Mesendoderm (in vitro differentiated cells): ENCODE results near the gene PTPRG.
A peak's percentile ranks its signal among the peaks of the same experiment; 100 is the strongest.

ENCODE experiments used
- DNase-seq: peaks from one replicate; pipeline ENCODE4 v3.0.0; 2013
- H2AK5ac ChIP-seq: 2 replicates; pipeline ENCODE4 v1.6.1; 2013; ENCODE audit warnings: low read length, inconsistent platforms
- H2BK120ac ChIP-seq: 2 replicates; pipeline ENCODE4 v1.6.1; 2013; ENCODE audit warnings: low read depth, mild to moderate bottlenecking, low read length, moderate library complexity, mixed read lengths
- H2BK15ac ChIP-seq: replicated peaks from 2 replicates; pipeline ENCODE4 v1.6.1; 2013; ENCODE audit warnings: low read depth, mild to moderate bottlenecking, moderate library complexity
- H2BK5ac ChIP-seq: 2 replicates; pipeline ENCODE4 v1.6.1; 2013; ENCODE audit warnings: low read length, inconsistent platforms
- H3K18ac ChIP-seq: 2 replicates; pipeline ENCODE4 v1.6.1; 2013; ENCODE audit warnings: mild to moderate bottlenecking, low read length, mixed read lengths
- H3K23ac ChIP-seq: one replicate; pipeline ENCODE4 v1.6.1; 2013; ENCODE audit warnings: low read length
- H3K27ac ChIP-seq: 2 replicates; pipeline ENCODE4 v1.5.1; 2013; ENCODE audit warnings: low read depth, mild to moderate bottlenecking, inconsistent platforms, low read length, moderate library complexity
- H3K27me3 ChIP-seq: 2 replicates; pipeline ENCODE4 v1.6.1; 2013; ENCODE audit warnings: low read length, control low read depth, mild to moderate bottlenecking, inconsistent platforms; ENCODE audit not compliant: insufficient read depth, poor library complexity
- H3K36me3 ChIP-seq: 2 replicates; pipeline ENCODE4 v1.6.1; 2013; ENCODE audit warnings: low read length, inconsistent platforms; ENCODE audit not compliant: control insufficient read depth, insufficient read depth
- H3K4ac ChIP-seq: one replicate; pipeline ENCODE4 v1.6.1; 2013; ENCODE audit warnings: low read depth, mild to moderate bottlenecking, low read length, moderate library complexity
- H3K4me1 ChIP-seq: 2 replicates; pipeline ENCODE4 v1.6.1; 2013; ENCODE audit warnings: low read depth, low read length, inconsistent platforms; ENCODE audit not compliant: control insufficient read depth
- H3K4me2 ChIP-seq: 2 replicates; pipeline ENCODE4 v1.6.1; 2013; ENCODE audit warnings: low read length
- H3K4me3 ChIP-seq: 2 replicates; pipeline ENCODE4 v1.5.1; 2013; ENCODE audit warnings: mild to moderate bottlenecking, low read length
- H3K56ac ChIP-seq: one replicate; pipeline ENCODE4 v1.6.1; 2013; ENCODE audit warnings: low read length
- H3K79me1 ChIP-seq: 2 replicates; pipeline ENCODE4 v1.6.1; 2013; ENCODE audit warnings: low read length, inconsistent platforms
- H3K79me2 ChIP-seq: 2 replicates; pipeline ENCODE4 v1.6.1; 2013; ENCODE audit warnings: mild to moderate bottlenecking, low read length; ENCODE audit not compliant: control insufficient read depth, insufficient read depth
- H3K9ac ChIP-seq: 2 replicates; pipeline ENCODE4 v1.6.1; 2013; ENCODE audit warnings: low read length, inconsistent platforms
- H4K5ac ChIP-seq: one replicate; pipeline ENCODE4 v1.6.1; 2013; ENCODE audit warnings: low read length
- H4K8ac ChIP-seq: one replicate; pipeline ENCODE4 v1.6.1; 2013; ENCODE audit warnings: low read depth, mild to moderate bottlenecking, control low read depth, low read length, moderate library complexity
- WGBS: extraction: QIAGEN DNeasy Blood & Tissue Kit; methylation state at CpG from one replicate; pipeline ENCODE4 v1.1.7; 2013; ENCODE audit warnings: low lambda C conversion rate, missing lambda C conversion rate; ENCODE audit not compliant: insufficient coverage; ENCODE audit errors: extremely low coverage; 5-methylcytosine and 5-hydroxymethylcytosine counted together

Gene PTPRG

DNA sequence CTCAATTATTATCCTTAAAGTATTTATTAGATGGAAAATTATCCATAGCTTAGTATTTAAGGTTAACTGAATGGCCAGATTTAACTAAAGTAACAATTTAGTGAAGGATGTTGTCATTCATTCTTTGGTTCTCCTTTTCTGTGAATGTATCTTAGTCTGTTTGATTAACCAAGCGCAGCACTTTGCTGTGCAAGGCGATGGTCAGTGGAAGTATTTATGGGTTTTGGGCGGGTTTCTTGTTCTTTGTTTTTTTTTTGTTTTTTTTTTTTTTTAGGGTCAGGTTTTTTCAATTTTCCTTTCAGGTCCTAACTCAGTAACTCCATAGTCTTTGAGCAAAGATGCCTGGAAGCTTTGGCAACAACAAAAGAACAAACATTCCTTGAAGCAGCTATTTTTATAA, 328.8 kb downstream of the PTPRG start:
- Histone ChIP-seq H3K56ac (no peak overlapping the region), H3K36me3 (no peaks in the 10 kb centered on the region)

GRCh38 chr3:61890586-61890985, 329.2 kb downstream of the PTPRG start:
- peaks cover 8% of the 10 kb centered on the region for H3K79me1 ChIP-seq
- no peak overlapping the region for H2BK5ac ChIP-seq
- H2BK15ac ChIP-seq: no peak overlapping the region
- no peaks in the 10 kb centered on the region for H3K36me3 ChIP-seq
- H3K18ac ChIP-seq: no peak overlapping the region
- WGBS: no CpG with 5 or more reads among the region's 2 CpGs
- no peak overlapping the region for H3K4me3 ChIP-seq
- H3K9ac ChIP-seq: no peak overlapping the region
- no peak overlapping the region for H3K4ac ChIP-seq
- no peak overlapping the region for H2BK120ac ChIP-seq
- H3K4me2 ChIP-seq: no peak overlapping the region
- peaks cover 10% of the 10 kb centered on the region for H3K4me1 ChIP-seq
- DNase-seq: peak; percentile 82
- no peak overlapping the region for H2AK5ac ChIP-seq
- H4K5ac ChIP-seq: no peak overlapping the region
- no peaks in the 10 kb centered on the region for H3K27me3 ChIP-seq
- no peak overlapping the region for H3K23ac ChIP-seq
- H3K27ac ChIP-seq: no peak overlapping the region
- no peak overlapping the region for H4K8ac ChIP-seq
- H3K79me2 ChIP-seq: peaks cover 19% of the 10 kb centered on the region
- H3K56ac ChIP-seq: no peak overlapping the region

More for the DNA sequence above, 328.8 kb downstream of the PTPRG start:
- Histone ChIP-seq H2BK5ac (no peak overlapping the region), H3K4ac (no peak overlapping the region), H3K18ac (no peak overlapping the region), H3K27ac (no peak overlapping the region), H2BK120ac (no peak overlapping the region), H3K4me1 (peaks cover 10% of the 10 kb centered on the region), H4K8ac (no peak overlapping the region), H3K4me2 (no peak overlapping the region), H4K5ac (no peak overlapping the region), H2BK15ac (no peak overlapping the region), H3K23ac (no peak overlapping the region), H3K79me2 (peaks cover 20% of the 10 kb centered on the region), H3K79me1 (peaks cover 8% of the 10 kb centered on the region), H3K9ac (no peak overlapping the region), H3K4me3 (no peak overlapping the region), H2AK5ac (no peak overlapping the region), H3K27me3 (no peaks in the 10 kb centered on the region)
- no peak for DNase-seq
- WGBS: no CpG with 5 or more reads among the region's 3 CpGs

DNA sequence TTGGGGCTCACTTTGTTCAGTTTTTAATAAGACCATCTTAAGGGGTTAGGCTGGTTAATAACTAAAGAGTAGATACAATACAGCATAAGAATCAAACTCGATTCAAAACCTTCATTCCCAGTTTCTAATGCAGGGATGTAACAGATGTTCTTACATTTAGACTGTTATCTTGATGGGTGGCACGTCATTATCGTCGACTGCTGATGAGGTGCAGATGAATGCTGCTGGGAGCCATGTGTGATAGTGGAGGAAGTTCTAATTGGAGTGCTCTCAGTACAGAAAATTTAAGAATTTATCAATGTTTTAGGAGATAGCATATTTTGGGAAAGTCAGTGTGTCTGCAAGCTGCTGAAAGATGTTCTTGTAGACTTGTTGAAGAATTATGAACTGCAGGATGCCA, 331.5 kb downstream of the PTPRG start:
- Histone ChIP-seq H3K4me3 (no peak overlapping the region), H3K56ac (no peak overlapping the region), H3K9ac (no peak overlapping the region), H3K4ac (no peak overlapping the region), H2BK15ac (no peak overlapping the region), H3K27ac (no peak overlapping the region), H3K27me3 (no peaks in the 10 kb centered on the region), H4K8ac (no peak overlapping the region), H2AK5ac (no peak overlapping the region), H3K79me1 (peaks cover 7% of the 10 kb centered on the region), H3K4me1 (peaks cover 10% of the 10 kb centered on the region), H3K4me2 (no peak overlapping the region), H2BK120ac (no peak overlapping the region), H3K18ac (no peak overlapping the region), H3K79me2 (peaks cover 19% of the 10 kb centered on the region), H2BK5ac (no peak overlapping the region), H3K36me3 (no peaks in the 10 kb centered on the region), H3K23ac (no peak overlapping the region), H4K5ac (no peak overlapping the region)
- DNase-seq: peak; percentile 63
- WGBS: no CpG with 5 or more reads among the region's 4 CpGs

DNA sequence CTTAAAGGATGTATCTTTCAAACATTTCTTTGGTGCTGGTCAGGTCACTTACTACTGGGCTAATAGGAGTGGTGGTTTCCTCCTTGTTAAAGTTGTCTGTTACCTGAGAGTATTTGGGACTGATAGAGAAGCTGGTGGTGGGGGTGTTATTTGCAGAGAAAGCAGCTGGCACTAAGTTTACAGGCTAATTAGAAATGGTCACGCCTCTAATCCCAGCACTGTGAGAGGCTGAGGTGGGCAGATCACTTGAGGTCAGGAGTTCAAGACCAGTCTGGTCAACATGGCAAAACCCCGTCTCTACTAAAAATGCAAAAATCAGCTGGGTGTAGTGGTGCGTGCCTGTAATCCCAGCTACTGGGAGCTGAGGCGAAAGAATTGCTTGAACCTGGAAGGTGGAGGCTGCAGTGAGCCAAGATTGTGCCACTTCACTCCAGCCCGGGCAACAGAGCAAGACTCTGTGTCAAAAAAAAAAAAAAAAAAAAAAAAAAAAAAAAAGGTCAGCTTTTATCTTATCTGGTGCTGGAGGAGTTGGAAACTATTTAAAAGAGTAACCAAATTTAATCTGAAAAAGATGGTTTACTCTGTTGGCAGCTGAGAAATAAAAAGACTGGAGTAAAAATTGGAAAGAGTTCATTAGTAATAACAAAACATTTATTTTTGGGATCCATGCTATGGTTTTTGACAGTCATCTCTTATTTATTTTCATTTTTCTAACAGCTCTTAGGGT, 332.6 kb downstream of the PTPRG start:
- Histone ChIP-seq H3K79me1 (peaks cover 7% of the 10 kb centered on the region), H3K79me2 (peaks cover 19% of the 10 kb centered on the region), H2BK5ac (no peak overlapping the region), H3K9ac (no peak overlapping the region), H4K8ac (no peak overlapping the region), H2BK120ac (no peak overlapping the region), H3K56ac (no peak overlapping the region), H3K4me2 (no peak overlapping the region), H3K27me3 (no peaks in the 10 kb centered on the region), H2AK5ac (no peak overlapping the region), H4K5ac (no peak overlapping the region), H2BK15ac (no peak overlapping the region), H3K36me3 (no peaks in the 10 kb centered on the region), H3K18ac (no peak overlapping the region), H3K4ac (no peak overlapping the region), H3K23ac (no peak overlapping the region), H3K4me3 (no peak overlapping the region), H3K27ac (no peak overlapping the region), H3K4me1 (peaks cover 10% of the 10 kb centered on the region)
- no peak for DNase-seq
- no CpG with 5 or more reads among the region's 5 CpGs for WGBS

DNA sequence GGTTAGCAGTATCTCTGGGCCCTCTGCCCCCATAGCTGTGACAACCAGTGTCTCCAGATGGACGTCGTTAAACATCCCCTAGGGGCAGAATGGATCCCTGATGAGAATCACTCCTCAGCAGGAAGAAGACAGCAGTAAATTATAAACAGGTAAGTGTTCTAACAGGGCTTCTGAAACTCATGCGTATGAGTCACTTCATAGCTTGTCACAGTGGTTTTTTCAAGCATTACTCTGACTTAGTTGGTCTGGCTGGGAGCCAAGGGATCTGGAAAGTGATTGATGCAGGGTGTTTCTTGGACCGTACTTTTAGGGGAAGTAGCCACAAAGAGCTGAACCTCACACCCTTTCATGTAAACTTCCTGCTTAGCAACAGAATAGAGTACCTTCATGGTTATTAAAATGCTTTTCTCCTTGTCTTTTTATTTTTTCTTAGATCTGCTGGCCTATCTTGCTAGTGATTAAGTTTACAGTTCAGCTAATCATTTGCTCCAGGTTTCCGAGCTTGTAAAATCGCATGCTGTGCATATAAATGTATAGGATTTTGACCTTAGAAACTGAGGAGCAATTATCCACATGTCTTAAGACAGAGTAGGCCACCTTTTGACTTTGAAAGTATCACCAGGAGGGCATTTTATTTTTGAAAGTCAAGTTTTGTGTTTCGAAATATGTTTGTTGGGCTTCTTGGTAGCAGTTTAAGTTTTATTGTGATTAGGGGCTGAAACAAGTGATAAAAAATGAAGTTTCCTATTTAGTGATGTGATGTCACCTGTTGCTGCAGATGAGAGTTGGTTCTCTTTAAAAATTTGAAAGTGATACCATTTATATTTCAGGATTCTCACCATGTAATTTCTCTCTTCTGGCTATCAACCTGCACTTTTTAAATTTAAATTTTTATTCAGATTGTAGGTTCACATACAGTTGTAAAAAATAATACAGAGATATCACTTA, 333.9 kb downstream of the PTPRG start:
- Histone ChIP-seq H3K36me3 (no peaks in the 10 kb centered on the region), H2AK5ac (no peak overlapping the region), H3K79me1 (peaks cover 8% of the 10 kb centered on the region), H4K5ac (no peak overlapping the region), H2BK5ac (no peak overlapping the region), H3K27ac (no peak overlapping the region), H3K4ac (no peak overlapping the region), H2BK120ac (no peak overlapping the region), H3K4me2 (no peak overlapping the region), H2BK15ac (no peak overlapping the region), H3K9ac (no peak overlapping the region), H3K4me1 (peaks cover 10% of the 10 kb centered on the region), H4K8ac (no peak overlapping the region), H3K79me2 (peaks cover 23% of the 10 kb centered on the region), H3K27me3 (no peaks in the 10 kb centered on the region), H3K4me3 (no peak overlapping the region), H3K18ac (no peak overlapping the region), H3K56ac (no peak overlapping the region), H3K23ac (no peak overlapping the region)
- peak; percentile 85 for DNase-seq
- 100% methylated on average over 1 of the region's 7 CpGs for WGBS
